GM18951 (cell line): Measurements from ENCODE around the gene RFTN1.

Source experiments
- POLR2A ChIP-seq: IDR thresholded peaks from 4 replicates; pipeline ENCODE4 v1.6.1; 2011; ENCODE audit warnings: mild to moderate bottlenecking; ENCODE audit not compliant: insufficient read length, insufficient read depth; ENCODE audit errors: extremely low read depth
- in situ Hi-C: fragments of 300-500 bp; cut with MboI; formaldehyde crosslinking; loops from one replicate; pipeline ENCODE4 v1.12.0; 2022; ENCODE audit warnings: low sequenced_read_pairs, mixed read lengths, inconsistent platforms; ENCODE audit not compliant: unreplicated experiment

RFTN1 gene

DNA sequence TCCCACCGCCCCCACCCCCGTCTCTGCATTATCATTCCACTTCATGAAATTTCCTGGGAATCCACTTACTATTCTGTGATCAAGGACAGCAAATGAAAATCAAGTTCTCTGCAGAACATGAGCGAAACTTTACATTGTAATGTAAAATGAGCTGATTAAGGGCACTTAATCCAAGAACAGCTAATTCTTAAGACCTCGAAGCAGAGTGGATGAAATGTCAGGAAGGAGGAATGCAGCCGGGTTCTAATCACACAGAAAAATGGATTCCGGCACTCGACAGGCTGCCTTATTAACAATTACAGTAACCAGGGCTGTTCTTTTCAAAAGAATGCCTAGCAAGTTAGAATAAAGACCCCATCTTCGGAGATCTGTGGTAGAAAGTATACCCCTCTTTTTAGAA, 57.5 kb downstream of the RFTN1 start:
- in situ Hi-C loops, result no loop called here
- TF ChIP-seq POLR2A, result no peak

DNA sequence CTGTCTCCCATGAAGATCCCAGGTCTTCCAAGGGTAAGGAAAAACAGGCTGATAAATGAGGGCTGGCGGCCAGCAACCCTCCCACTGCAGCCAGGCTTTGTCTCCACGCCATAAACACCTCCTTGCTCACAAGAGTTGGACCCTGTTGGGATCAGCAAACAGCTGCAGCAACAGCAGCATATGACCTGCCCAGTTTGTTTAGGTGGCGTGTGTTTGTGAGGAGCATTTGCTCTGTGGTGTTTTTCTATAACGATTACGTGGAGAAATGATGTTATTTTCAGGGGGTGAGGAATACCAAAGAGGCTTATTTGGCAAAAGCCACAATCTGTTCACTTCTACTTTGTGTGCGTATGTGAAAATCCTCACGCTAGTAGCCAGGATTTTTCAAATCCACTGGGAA, 58.5 kb downstream of the RFTN1 start:
- TF ChIP-seq POLR2A, result no peak
- in situ Hi-C loops, result no loop called here

DNA sequence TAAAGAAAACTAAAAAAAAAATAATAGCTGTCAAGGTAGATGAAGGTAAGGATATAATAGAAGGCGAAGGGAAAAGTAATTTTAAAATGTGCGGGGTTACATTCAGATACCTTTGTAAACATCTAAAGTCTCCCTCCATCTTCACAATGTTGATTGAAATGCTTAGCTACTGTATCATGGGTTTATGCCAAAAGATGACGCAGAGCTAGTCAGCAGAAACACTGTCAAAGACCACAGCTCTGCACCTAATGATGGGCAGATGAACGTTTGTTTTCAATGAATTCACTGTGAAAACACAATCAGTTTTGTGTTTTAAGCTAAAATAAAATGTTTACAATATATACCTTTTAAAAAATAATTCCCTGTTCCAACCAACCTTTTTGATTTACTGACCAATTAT, 61.2 kb downstream of the RFTN1 start:
- no peak for TF ChIP-seq POLR2A
- in situ Hi-C loops, result no loop called here

DNA sequence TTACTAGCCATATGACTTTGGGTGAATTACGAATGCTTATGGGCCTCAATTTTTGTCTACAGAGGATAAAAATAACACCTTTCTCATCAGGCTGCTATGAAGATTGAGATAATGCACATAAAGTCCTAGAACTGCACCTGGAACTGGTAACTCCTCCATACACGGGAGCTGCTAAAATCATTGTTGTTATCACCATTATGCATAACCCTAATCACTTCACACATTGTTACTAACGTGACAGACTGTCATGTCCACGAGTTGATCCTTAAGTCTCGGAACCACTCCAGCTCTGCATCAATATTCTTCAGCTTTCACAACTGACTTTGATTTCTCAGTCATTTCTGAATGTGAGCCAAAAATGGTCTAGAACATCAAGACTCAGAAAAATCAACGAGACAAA, 64.1 kb downstream of the RFTN1 start:
- in situ Hi-C loops, result no loop called here
- TF ChIP-seq POLR2A, result no peak

DNA sequence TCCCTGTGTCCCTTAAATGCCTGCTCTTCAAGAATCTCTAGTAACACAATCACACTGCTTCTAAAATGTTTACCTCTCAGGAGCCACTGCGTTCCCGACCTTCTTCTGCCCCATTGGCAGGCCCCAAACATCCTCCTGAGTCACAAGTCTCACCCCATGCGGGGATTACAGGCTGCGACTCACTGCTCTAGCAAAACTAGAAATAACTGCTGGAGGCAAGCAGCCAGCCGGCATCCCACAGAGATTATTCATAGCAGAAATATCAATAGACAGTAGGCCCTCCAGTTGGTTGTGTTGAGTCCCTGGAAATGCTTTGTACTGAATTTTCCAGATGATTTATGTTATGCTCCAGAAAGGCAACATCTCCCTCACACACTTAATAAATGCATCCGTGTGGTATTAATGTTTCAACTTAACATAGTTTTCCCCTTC, 64.8 kb downstream of the RFTN1 start:
- no peak for TF ChIP-seq POLR2A
- in situ Hi-C loops, result no loop called here

DNA sequence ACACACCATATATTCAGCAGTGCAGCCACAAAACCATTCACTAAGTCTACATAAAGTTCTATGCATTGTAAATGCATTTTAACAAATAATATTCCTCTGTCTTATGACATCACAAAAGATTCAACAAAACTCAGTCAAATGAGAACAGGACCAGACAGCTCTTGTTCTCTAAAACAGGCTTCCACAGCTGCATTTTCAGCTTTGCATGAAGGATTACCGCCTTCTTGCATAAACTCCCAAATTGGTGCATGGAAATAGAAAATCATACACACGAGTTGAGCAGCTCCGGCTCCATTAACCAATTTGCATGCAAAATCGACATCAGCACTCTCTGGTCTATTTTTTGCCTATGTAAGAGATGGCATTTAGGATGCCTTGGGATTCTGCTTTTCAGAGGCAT, 66.4 kb downstream of the RFTN1 start:
- TF ChIP-seq POLR2A, result no peak
- in situ Hi-C loops, result no loop called here

DNA sequence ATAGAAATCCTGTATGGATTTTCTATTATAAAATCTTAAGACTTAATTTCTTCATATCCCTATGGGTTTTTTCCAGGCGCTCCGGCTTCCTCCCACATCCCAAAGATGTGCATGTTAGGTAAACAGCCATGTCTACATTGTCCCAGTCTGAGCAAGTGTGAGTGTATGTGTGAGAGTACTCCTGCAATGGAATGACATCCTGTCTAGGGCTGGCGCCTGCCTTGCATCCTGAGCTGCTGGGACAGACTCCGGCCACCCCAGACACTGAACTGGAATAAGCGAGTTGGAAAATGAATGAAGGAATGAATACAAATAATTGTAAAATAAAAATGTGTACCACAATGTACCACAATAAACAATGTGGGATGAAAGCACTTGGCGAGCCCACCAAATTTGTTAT, 69.2 kb downstream of the RFTN1 start:
- in situ Hi-C loops, result no loop called here
- no peak for TF ChIP-seq POLR2A

DNA sequence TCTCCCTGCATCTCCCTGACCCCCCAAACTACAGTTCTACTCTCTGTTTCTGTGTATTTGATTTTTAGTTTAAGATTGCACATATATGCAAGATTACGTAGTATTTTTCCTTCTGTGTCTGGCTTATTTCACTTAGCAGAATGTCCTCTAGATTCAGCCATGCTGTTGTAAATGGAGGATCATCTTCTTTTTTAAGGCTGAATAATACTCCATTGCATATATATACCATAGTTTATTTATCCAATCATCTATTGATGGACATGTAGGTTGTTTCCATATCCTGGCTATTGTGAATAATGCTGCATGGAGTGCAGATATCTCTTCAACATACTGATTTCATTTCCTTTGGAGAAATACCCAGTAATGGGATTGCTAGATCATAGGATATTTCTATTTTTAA, 70.8 kb downstream of the RFTN1 start:
- in situ Hi-C loops, result no loop called here

DNA sequence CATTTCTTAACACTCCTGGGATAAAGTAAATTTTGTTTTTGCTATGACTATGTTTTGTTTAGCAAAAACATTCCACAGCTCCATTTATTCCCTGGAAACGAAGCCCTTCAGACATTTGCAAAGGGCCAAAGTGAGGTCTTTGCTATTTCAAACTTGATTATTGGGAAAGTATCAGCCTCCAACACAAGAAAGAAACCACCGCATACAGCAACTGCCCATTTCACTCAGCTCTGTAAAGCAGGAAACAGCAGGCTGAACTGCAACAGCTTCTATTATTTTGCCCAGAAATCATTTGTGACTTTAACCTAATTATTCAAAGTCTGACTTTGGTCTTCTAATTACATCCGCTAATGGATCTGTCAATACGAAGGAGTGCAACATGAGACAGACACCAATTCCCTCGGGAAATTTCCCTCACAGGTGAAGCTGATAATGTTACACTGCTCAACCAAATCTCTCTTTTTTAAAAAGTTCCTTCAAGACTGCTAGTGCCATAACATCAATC, 72.1 kb downstream of the RFTN1 start:
- no peak for TF ChIP-seq POLR2A
- in situ Hi-C loops, result no loop called here

More for the DNA sequence above, 70.8 kb downstream of the RFTN1 start:
- TF ChIP-seq POLR2A, result no peak

DNA sequence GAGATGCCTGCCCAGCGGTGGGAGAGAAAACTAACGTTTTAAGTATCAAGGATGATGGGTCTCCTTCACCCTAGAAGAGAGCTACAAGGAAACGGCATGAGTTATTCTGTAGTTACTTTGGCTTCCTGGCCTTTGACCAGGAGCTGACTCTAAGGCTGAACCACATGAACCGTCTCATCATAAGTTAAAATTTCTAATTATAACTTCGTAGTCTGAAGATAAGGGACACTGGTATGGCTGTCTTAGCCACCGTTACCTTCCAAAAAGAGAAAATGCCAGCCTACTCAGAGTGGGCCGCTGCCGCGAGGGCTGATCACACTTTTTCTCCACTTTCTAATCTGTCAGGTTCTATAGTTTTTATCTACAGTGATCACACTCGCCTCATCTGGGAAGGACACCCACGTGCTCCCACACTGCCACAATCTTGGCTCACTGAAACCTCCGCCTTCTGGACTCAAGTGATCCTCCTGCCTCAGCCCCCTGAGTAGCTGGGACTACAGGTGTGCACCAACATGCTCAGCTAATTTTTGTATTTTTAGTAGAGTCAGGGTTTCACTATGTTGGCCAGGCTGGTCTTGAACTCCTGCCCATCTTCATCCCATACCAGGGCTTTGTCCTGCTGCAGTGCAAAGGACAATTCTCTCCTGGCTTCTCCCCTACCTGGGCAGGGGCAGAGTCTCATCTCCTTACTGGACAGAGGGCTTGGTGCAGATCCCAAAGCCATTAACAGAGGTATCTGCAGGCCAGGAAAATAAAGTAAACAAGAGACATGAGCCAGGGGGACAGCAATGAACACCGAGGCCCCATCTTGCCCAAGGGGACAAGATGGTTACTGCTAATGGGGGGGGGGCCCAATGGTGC, 73.4 kb downstream of the RFTN1 start:
- in situ Hi-C loops, result no loop called here
- TF ChIP-seq POLR2A, result no peak

DNA sequence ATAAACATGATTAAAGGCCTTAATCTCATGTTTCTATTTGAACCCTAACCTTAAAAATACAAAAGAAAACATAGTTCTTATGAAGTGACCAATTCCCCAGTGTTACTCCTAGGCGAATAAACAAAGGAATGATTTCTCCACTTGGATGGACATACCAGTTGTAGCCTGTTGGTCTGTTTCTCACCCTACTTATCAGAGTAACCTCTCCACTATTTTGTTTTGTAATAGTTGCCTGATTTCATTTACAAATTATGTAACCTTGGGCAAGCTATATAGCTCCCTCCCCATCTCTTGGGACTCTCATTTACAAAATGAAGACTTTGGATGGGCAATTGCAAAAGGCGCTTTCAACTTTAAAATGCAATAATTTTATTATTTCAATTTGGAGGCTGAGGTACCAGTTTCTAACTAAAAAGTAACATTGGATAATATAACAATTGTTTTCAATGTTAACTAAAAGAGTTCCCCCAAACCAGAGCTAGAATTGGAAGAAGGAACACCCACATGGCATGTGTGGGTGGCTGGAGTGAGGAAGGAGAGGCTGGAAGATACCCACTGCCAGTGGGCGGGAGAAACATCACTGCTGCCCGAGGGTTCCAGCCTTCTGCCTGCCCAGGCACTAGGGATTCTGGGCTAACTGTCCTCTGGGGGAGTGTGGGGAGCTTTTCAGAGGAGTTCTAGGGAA, 74.2 kb downstream of the RFTN1 start:
- in situ Hi-C loops, result no loop called here
- TF ChIP-seq POLR2A, result no peak

DNA sequence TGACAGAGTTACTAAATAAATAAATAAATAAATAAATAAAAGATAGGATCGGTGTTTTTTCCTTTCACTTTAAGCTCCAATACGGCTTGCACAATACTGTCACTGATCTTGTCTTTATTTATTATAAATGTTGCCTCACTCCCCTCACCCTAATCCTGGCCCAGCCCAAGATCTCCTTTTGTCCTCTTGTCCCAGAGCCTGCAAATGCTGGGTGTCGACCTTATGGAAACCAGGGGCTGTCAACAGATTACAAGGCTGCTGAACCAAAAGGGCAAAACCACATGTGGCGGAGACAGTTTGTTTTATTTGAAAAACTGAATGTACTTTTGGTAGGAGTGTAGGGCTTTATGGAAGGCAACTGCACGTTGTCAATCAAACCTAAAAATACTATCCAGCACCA, 75.9 kb downstream of the RFTN1 start:
- TF ChIP-seq POLR2A, result no peak
- in situ Hi-C loops, result no loop called here

DNA sequence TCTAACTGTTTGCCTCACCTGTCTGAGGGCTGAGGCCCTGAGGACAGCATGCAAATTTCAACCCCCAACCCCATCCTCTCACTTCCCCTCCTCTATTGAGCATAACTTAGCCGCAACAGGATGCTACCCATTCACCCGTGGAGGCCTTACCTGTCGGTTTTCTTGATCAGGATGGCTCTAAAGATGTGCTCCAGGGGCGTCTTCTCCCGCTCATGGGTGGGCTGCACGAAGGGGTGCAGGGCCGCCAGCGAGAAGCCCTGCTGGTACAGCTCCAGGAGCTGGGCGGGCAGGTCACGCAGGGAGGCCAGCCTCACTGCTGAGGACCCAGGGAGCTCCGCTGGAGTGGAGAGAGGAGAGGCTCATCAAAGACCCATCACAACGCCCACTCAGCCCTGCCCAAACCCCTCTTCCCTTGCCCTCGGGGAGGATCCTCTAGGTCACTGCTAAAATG, 79.8 kb downstream of the RFTN1 start:
- peak; percentile 24 for TF ChIP-seq POLR2A

DNA sequence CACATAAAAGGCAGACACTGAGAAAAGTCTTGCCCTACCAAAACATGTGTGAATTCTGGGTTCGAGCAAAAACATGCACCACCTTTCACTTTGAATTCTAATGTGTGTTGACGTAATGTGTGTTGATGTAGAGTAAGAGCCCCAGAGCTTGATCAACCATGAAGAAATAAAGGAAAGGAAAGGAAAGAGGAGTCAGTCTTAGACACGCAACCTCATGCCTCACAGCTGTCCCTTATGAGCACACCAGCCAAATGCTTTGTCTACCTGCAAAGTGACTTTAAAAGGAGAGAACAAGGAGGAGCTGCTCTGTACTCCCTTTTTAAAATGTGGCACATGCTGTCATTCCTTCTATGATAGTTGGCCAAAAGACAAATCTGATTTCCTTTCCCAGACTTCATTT, 80.8 kb downstream of the RFTN1 start:
- TF ChIP-seq POLR2A, result peak; percentile 35
- in situ Hi-C loops, result no loop called here

More for the DNA sequence above, 79.8 kb downstream of the RFTN1 start:
- in situ Hi-C loops, result no loop called here
